ENCODE results near the gene EYS.
A peak's percentile ranks its signal among the peaks of the same experiment; 100 is the strongest.
"Not testable (repeated sequence)": the region's sequence is repeated elsewhere in the genome, so short reads cannot be mapped to it uniquely, and the experiment has no call there.

The EYS gene

DNA sequence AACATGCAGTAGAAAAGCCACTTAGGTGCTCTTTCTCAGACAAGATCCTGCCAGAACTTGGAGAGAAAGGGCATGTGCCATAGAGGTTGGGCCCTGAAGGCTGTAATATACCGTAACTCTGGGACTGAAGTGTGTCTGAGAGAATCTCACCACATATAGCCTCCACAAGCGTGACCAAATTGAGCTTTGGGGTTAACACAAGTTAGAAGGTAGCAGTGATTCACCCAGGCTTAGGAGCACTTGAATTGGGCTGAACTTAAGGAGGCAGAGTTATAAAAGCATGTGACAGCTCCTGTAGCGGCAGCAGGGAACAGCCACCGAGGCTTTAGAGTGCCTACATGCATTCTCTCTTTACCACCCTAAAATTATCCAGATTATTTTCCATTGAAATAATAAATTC is 1709.8 kb downstream of the EYS start:
- no peak for DNase-seq (ENCODE audit: low spot score)

GRCh38 chr6:63985223-63985622 is 1721.8 kb downstream of the EYS start:
- DNase-seq (ENCODE audit: low spot score), result no peak

GRCh38 chr6:63975699-63976098 is 1731.3 kb downstream of the EYS start:
- DNase-seq (ENCODE audit: low spot score), result no peak

- no peak for DNase-seq (ENCODE audit: low spot score)
Observed at GRCh38 chr6:63968650-63969049, 1738.4 kb downstream of the EYS start.

- no peak for DNase-seq (ENCODE audit: low spot score)
Observed at GRCh38 chr6:63964366-63964765, 1742.7 kb downstream of the EYS start.

- DNase-seq (ENCODE audit: low spot score), result no peak
Observed at GRCh38 chr6:63963769-63964315, 1743.2 kb downstream of the EYS start.

DNA sequence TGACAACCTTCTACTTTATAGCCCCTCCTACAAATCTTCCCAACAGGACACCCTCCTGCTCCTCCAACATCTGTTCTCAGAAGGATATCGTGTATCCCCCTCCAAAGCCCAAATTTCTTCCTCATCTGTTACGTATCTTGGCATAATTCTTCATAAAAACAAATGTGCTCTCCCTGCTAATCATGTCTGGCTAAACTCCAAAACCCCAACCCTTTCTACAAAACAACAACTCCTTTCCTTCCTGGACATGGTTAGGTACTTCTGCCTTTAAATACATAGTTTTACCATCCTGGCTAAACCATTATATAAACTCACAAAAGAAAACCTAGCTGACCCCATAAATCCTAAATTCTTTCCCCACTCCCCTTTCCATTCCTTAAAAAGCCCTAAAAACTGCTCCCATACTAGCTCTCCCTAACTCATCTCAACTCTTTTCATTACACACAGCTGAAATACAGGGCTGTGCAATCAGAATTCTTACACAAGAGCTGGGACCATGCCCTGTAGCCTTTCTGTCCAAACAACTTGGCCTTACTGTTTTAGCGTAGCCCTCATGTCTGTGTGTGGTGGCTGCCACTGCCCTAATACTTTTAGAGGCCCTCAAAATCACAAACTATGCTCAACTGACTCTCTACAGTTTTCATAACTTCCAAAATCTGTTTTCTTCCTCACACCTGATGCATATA is 1753.5 kb downstream of the EYS start:
- DNase-seq (ENCODE audit: low spot score), result not testable (repeated sequence)

- peak; percentile 22 for DNase-seq (ENCODE audit: low spot score)
Observed at GRCh38 chr6:63947792-63948529, 1759.1 kb downstream of the EYS start.

- DNase-seq (ENCODE audit: low spot score), result no peak
Observed at GRCh38 chr6:63945987-63946386, 1761.0 kb downstream of the EYS start.

DNA sequence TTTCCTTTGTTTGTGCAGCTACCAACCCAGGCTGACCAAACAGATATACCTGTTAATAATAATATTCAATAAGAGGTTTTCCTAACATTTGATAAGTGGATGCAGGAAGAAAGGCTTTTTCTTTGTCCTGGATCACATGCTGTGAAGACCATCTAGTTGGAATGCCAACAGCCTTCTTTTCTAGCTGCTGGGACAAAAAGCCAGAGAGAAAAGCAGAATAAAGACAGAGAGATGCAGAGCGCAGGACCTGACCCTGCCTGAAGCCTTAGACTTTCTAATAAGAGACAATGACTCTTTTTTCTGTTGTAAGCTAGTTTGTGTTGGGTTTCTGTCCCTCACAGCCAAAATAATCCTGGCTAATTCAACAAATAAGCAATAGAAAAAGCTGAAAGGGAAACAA is 1763.2 kb downstream of the EYS start:
- no peak for DNase-seq (ENCODE audit: low spot score)

DNA sequence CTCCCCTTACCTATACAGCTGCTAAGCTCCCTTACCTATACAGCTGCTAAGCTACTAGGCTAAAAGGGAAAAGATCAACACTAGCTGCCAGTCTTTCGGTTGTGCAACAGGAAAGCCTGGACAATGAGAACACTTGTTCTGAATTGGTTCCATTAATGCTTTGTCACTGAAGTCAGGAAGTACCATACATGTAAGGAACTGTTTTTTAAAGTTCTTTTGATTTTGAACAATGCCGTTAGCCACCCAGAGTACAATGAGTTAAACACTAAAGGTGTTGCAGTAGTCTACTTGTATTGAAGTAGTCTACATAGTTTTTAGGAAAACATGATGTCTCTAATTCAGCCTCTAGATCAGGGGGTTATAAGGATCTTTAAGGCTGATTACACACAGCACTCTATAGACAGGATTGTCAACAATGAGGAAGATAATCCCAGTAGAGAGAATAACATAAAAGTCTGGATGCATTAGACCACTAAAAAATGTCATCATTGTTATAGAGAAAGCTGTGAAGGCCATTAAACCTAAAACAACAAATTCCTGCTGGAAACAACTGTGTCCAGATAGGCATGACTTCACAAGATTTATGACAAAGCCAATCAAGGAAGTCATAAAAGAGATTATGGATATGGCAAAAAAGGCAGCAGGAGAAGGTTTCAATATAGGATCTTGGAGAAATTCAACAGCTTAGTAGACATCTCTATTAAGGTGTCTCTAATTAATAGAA is 1765.1 kb downstream of the EYS start:
- DNase-seq (ENCODE audit: low spot score), result no peak

GRCh38 chr6:63940056-63940455 is 1767.0 kb downstream of the EYS start:
- no peak for DNase-seq (ENCODE audit: low spot score)

DNA sequence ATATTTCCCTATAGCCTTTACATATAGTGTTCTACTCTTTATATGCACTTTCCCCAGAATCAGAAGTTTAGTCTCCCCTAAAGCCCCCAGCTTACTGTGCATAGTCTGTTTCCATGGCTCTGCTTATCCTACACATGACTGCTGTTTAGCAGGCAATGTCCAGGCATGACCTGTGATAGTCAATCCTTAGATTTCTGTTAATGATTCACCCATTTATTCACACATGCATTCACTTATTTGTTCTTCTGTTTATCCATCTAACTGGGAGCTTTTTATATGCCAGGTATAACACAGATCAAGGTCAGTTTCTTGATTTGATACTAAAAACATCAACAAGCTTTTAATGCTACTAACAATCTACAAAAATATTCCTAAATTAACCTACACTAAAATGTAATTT is 1770.6 kb downstream of the EYS start:
- DNase-seq (ENCODE audit: low spot score), result no peak

DNA sequence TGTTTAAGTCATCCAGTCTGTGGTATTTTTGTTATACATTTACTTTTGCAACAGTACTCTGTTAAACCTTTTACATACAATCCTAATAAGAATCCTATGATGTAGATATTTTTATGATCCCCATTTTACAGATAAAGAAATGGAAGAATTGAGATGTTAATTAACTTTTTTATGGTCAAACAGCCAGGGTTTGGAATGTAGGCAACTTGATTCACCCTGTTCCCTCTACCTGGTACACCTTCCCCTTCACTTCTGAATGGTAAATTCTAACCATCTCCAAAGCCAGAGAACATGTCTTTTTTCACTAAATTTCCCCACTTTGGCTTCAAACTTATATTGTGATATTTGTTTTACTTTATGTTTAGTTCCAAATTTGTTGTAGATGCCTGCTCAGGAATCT is 1771.3 kb downstream of the EYS start:
- no peak for DNase-seq (ENCODE audit: low spot score)

DNA sequence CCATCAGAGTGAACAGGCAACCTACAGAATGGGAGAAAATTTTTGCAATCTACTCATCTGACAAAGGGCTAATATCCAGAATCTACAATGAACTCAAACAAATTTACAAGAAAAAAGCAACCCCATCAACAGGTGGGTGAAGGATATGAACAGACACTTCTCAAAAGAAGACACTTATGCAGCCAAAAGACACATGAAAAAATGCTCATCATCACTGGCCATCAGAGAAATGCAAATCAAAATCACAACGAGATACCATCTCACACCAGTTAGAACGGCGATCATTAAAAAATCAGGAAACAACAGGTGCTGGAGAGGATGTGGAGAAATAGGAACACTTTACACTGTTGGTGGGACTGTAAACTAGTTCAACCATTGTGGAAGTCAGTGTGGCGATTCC is 1773.1 kb downstream of the EYS start:
- DNase-seq (ENCODE audit: low spot score), result not testable (repeated sequence)

- DNase-seq (ENCODE audit: low spot score), result no peak
Observed at GRCh38 chr6:63930848-63931247, 1776.2 kb downstream of the EYS start.

DNA sequence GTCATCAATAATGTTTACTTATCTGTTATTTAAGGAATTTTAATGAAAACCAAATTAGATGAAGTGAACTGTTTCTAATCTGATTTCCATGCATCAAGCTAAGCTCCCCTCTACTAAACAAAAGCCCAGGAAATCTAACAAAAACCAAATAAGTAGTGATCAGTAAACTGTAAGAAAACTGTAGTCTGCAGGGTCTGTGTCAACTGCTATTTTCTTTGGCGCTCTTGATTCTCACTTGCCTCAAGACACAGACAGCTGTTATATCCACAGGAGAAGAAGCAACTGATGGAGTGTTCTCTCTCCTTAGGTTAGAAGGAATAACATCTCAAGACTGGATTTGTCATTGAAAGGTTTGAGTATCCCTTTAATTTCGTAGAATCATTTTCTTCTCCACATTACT is 1777.9 kb downstream of the EYS start:
- DNase-seq (ENCODE audit: low spot score), result no peak

DNA sequence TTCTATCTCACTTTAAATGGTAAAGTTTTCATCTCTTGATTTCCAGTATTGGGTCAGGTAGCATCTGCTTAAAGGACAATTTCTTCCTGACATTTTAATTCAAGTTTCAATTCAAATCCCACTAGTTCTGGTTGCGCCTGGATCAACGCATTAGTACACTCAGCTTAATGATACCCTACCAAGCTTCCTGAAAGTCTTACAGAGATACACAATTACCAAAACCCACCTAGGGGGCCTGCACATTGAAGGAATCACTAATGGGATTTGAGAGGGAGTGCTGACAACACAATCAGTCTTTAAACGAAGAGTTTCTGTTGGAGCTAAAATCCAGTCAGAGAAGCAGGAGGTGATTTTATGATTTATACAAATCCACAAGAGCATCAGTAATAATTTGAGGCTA is 1778.4 kb downstream of the EYS start:
- no peak for DNase-seq (ENCODE audit: low spot score)

DNA sequence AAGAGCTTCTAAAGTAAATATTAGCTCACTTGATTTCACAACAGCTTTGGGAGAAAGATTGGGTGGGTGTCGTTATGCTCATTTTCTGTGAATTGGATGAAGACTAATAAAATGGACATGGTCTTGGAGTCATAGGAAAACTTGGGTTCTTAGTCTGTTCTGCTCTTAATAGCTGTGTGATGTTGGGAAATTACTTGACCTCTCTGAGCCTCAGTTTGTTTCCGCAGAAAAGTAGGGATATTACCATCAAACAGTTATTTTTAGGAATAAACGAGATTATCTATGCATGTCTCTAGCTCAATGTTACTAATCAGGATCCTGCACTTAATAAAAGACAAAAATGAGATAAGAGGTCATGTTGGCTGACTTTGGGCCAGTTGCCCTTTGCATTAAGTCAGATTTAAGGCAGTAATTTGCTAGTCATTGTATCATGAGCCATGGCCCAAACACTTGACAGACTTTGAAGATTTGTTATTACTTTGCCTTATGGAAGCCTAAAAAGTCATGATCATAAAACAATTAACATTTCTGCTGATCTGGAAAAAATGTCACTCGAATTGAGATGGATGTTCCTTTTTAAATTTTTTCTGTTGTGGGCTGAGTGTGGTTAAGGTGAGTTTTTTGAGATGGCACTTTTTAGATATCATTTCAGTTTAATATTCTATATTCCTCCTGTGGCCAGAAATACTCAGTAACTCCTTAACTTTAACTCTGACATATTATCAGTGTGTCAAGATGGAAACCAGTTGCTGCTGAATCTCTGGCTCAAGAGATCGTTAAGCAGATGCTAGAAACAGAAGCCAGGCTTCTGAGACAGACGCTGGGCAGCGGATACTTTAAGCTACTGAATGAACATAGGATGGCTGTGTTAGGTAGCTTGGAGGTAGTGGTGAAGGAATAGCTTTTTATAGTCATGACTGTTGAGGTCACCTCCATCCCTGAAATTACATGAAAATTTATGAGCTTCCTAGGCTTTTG is 1779.8 kb downstream of the EYS start:
- peak; percentile 38 for DNase-seq (ENCODE audit: low spot score)

- no peak for DNase-seq (ENCODE audit: low spot score)
Observed at GRCh38 chr6:63926258-63926780, 1780.7 kb downstream of the EYS start.
